ENCODE measurements around the gene SLC1A5.

GRCh38 chr19:46812977-46813838 is 24.8 kb upstream of the SLC1A5 start:
- TF ChIP-seq TCF12 (IDR thresholded peaks at IDR 0.05; ENCODE audit: low read depth) (no peak), CEBPB (IDR thresholded peaks at IDR 0.05) (no peak), ZBTB7A (IDR thresholded peaks at IDR 0.05; ENCODE audit: low read depth) (no peak), YY1 (IDR thresholded peaks at IDR 0.05; ENCODE audit: low read depth) (no peak), REST (IDR thresholded peaks at IDR 0.05; ENCODE audit: low read depth) (no peak), EP300 (IDR thresholded peaks at IDR 0.05; ENCODE audit: borderline replicate concordance) (no peak), TEAD4 (IDR thresholded peaks at IDR 0.05) (no peak), USF1 (IDR thresholded peaks at IDR 0.05) (no peak), EGR1 (IDR thresholded peaks at IDR 0.05) (no peak), MAX (IDR thresholded peaks at IDR 0.05) (no peak), FOXM1 (IDR thresholded peaks at IDR 0.05; ENCODE audit: borderline replicate concordance, low read depth) (no peak)

Measured in Ishikawa (cell line).